Activated T-cell treated with anti-CD3 and anti-CD28 coated beads for 48 hours (primary cell): ENCODE data around the gene ALAS1.
"Not testable (repeated sequence)": the region's sequence is repeated elsewhere in the genome, so short reads cannot be mapped to it uniquely, and the experiment has no call there.

Experiments
- DNase-seq: peaks from one replicate; pipeline ENCODE4 v3.0.0-alpha.2; 2020; ENCODE audit warnings: low read depth

Gene ALAS1

GRCh38 chr3:52197842-52198625 is at the start of gene ALAS1:
ALAS1 (plus strand) TSS chr3:52198160; CDS start chr3:52199242, 1,082 bp downstream.
- peak; percentile 94 for DNase-seq

GRCh38 chr3:52149021-52149420 is 48.9 kb upstream of the ALAS1 start:
- no peak for DNase-seq

- DNase-seq: no peak
Measured at GRCh38 chr3:52149726-52150125, 48.2 kb upstream of the ALAS1 start.

GRCh38 chr3:52150357-52150756 is 47.6 kb upstream of the ALAS1 start:
- no peak for DNase-seq

- no peak for DNase-seq
Measured at GRCh38 chr3:52150860-52151259, 47.1 kb upstream of the ALAS1 start.

GRCh38 chr3:52151991-52152390 is 46.0 kb upstream of the ALAS1 start:
- DNase-seq: not testable (repeated sequence)

GRCh38 chr3:52153389-52154096 is 44.4 kb upstream of the ALAS1 start:
- DNase-seq: peak; percentile 1

- DNase-seq: peak; percentile 88
Measured at GRCh38 chr3:52154135-52155094, 43.5 kb upstream of the ALAS1 start, which contains the start of gene POC1A. POC1A (minus strand) TSS chr3:52154423; CDS start chr3:52154372, 51 bp downstream.

GRCh38 chr3:52155912-52156311 is 42.0 kb upstream of the ALAS1 start:
- DNase-seq: no peak

GRCh38 chr3:52159503-52159902 is 38.5 kb upstream of the ALAS1 start:
- no peak for DNase-seq

- DNase-seq: no peak
Measured at GRCh38 chr3:52162250-52162872, 35.6 kb upstream of the ALAS1 start.

GRCh38 chr3:52167240-52167639 is 30.7 kb upstream of the ALAS1 start:
- DNase-seq: no peak

- DNase-seq: not testable (repeated sequence)
Measured at GRCh38 chr3:52170217-52170616, 27.7 kb upstream of the ALAS1 start.

GRCh38 chr3:52171514-52172261 is 26.3 kb upstream of the ALAS1 start:
- no peak for DNase-seq

- no peak for DNase-seq
Measured at GRCh38 chr3:52172262-52172757, 25.6 kb upstream of the ALAS1 start.

GRCh38 chr3:52173101-52173500 is 24.9 kb upstream of the ALAS1 start:
- DNase-seq: no peak

- DNase-seq: no peak
Measured at GRCh38 chr3:52174896-52175295, 23.1 kb upstream of the ALAS1 start.

GRCh38 chr3:52175416-52176179 is 22.4 kb upstream of the ALAS1 start:
- no peak for DNase-seq

GRCh38 chr3:52176180-52176752 is 21.7 kb upstream of the ALAS1 start:
- no peak for DNase-seq
